Measurements from ENCODE around the gene EDC4.

The EDC4 gene

GRCh38 chr16:67915831-67916723, 43.2 kb downstream of the EDC4 start:
- DNase-seq = no peak

GRCh38 chr16:67917140-67917851, 44.4 kb downstream of the EDC4 start:
- no peak for DNase-seq

- no peak for DNase-seq
Measured at GRCh38 chr16:67917852-67918236, 45.0 kb downstream of the EDC4 start.

GRCh38 chr16:67919622-67920221, 46.9 kb downstream of the EDC4 start:
- peak; percentile 1 for DNase-seq

- no peak for DNase-seq
Measured at GRCh38 chr16:67922221-67922620, 49.4 kb downstream of the EDC4 start.

GRCh38 chr16:67922740-67923139, 49.9 kb downstream of the EDC4 start:
- no peak for DNase-seq

- DNase-seq = no peak
Measured at GRCh38 chr16:67923414-67924116, 50.7 kb downstream of the EDC4 start.

- DNase-seq = no peak
Measured at GRCh38 chr16:67924140-67924906, 51.5 kb downstream of the EDC4 start.

GRCh38 chr16:67926181-67926750, 53.4 kb downstream of the EDC4 start:
- DNase-seq = no peak

- no peak for DNase-seq
Measured at GRCh38 chr16:67927131-67927941, 54.5 kb downstream of the EDC4 start.

- DNase-seq = no peak
Measured at GRCh38 chr16:67928147-67928546, 55.3 kb downstream of the EDC4 start.

- DNase-seq = peak; percentile 2
Measured at GRCh38 chr16:67928561-67929364, 55.9 kb downstream of the EDC4 start.

GRCh38 chr16:67930191-67930590, 57.3 kb downstream of the EDC4 start:
- no peak for DNase-seq

- no peak for DNase-seq
Measured at GRCh38 chr16:67930678-67931211, 57.9 kb downstream of the EDC4 start.
